Ishikawa (cell line): Measurements from ENCODE around the gene UNC5B.

Experiments
- EP300 ChIP-seq: IDR thresholded peaks from 2 replicates; pipeline ENCODE4 v1.6.1; 2012; ENCODE audit warnings: borderline replicate concordance
- MAX ChIP-seq: IDR thresholded peaks from 2 replicates; pipeline ENCODE4 v1.6.1; 2012
- RAD21 ChIP-seq: IDR thresholded peaks from 2 replicates; pipeline ENCODE4 v1.6.1; 2012; ENCODE audit warnings: low read depth
- USF1 ChIP-seq: IDR thresholded peaks from 2 replicates; pipeline ENCODE4 v1.6.1; 2012

GRCh38 chr10:71294856-71295255, 82.5 kb downstream of the UNC5B start:
- TF ChIP-seq EP300 (no peak), MAX (no peak), USF1 (no peak), RAD21 (no peak)
